Breast epithelium (tissue), 4 donors: Measurements from ENCODE around the gene SPRYD7. TPM values are rescaled to one million over a fixed set of nuclear protein-coding genes. Genes with fewer than 3 reads are reported as not detected.

Source experiments
- DNase-seq, 2 donors: peaks; one replicate each; pipeline ENCODE4 v3.0.0-alpha.2; 2019; ENCODE audit warnings: low spot score in 2 of 2
- H3K27ac ChIP-seq, 2 donors: fragments of 200-600 bp; sonication (generic) in 1 of 2; one replicate each; pipeline ENCODE4 v1.5.1; 2016 to 2019; ENCODE audit warnings: mild to moderate bottlenecking in 1 of 2
- H3K27me3 ChIP-seq, 2 donors: fragments of 200-600 bp; sonication (generic) in 1 of 2; one replicate each; pipeline versions ENCODE4 v1.5.1 to v1.6.0; 2017 to 2019; ENCODE audit warnings: control low read depth in 1 of 2, mild to moderate bottlenecking in 1 of 2
- H3K36me3 ChIP-seq: fragments of 200-600 bp; one replicate; pipeline ENCODE4 v1.5.1; 2019
- H3K4me1 ChIP-seq, 2 donors: fragments of 200-600 bp; sonication (generic); one replicate each; pipeline ENCODE4 v1.5.1; 2016 to 2019; ENCODE audit warnings: control low read depth in 1 of 2
- H3K4me3 ChIP-seq, 3 donors: fragments of 200-600 bp; sonication (generic); 1 replicate in 2 of 3; 2 replicates in 1 of 3; pipeline ENCODE4 v1.5.1; 2016 to 2019; ENCODE audit warnings: mild to moderate bottlenecking in 3 of 3, moderate library complexity in 2 of 3
- H3K9me3 ChIP-seq, 2 donors: fragments of 200-600 bp; sonication (generic) in 1 of 2; one replicate each; pipeline ENCODE4 v1.5.1; 2016 to 2019; ENCODE audit warnings: control low read depth in 1 of 2
- POLR2A ChIP-seq: fragments of 450-650 bp; IDR thresholded peaks from one replicate; pipeline ENCODE4 v1.6.1; 2016; ENCODE audit warnings: antibody characterized with exemption, mild to moderate bottlenecking, moderate library complexity
- POLR2AphosphoS5 ChIP-seq, 3 donors: sonication (generic); formaldehyde crosslinking; IDR thresholded peaks; one replicate each; pipeline ENCODE4 v1.6.1; 2017; ENCODE audit warnings: antibody characterized with exemption in 3 of 3
- intact Hi-C: fragments of 100-400 bp; cut with DNase I; formaldehyde crosslinking; loops from one replicate; pipeline ENCODE4 v1.15.1; 2023; ENCODE audit warnings: low total_unique reads
- total RNA-seq, 3 donors: library from RNA; depleted of rRNA; stranded (reverse); fragments of >200 nt; gene quantifications; one replicate each; pipeline ENCODE4 v1.1.0, GENCODE V29; 2016
- TF ChIP-seq, protein P1 (sequence below), 3 donors: fragments of 450-650 bp; IDR thresholded peaks; one replicate each; pipeline ENCODE4 v1.5.1; 2016 to 2017; ENCODE audit warnings: antibody characterized with exemption in 3 of 3, mild to moderate bottlenecking in 3 of 3, moderate library complexity in 3 of 3

SPRYD7 gene
- total RNA-seq, 3 donors from 2014 or later, result 3.0 to 6.1 (median 3.9) TPM

DNA sequence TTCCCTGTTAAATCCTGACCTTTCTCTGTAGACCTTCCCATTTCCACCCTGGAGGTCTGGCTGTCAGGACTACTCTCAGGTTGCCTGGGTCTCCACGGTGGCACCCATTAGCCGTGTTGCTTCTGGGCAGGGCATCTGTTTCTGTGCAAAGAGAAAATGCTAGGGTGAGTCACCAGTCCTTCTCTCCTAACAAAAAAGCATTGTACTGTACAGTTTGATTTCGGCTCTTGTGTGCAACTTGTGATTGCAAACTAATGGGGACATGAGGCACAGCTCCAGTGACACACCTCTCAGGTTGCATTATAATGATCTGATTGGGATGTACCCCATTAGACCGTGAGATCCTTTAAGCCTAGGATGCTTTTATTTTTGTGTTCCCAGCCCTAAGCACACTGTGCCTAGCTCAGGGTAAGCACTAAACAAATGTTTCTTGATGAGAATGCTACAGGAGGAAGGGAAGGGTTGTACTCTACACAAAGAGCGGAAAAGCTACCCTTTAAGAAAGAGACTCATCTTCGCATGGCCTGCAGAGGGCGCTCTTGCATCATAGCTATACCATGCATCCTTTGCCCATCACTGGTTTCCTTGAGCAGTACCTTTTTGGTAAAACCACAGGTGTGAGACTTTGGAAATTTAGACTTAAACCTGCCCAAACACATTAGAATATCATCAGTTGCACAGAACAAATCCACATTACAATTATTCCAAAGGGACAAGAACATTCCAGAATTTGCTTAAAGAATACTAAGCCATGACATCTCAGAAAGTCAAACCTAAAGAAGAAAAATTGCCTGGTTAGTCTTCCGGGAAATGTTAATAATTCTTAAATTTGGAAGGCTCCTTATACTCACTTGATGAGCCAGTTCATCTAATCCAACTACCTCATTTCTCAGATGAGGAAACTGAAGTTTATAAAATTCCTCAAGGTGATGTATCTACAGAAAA is 40.4 kb upstream of the SPRYD7 start:
- H3K9me3 ChIP-seq, result no peaks in the 10 kb centered on the region
- H3K4me1 ChIP-seq, result no peaks in the 10 kb centered on the region
- no peak overlapping the region for H3K4me3 ChIP-seq
- DNase-seq, result peak in 1 of 2 donors; percentile 67
- TF ChIP-seq POLR2AphosphoS5 (IDR thresholded peaks at IDR 0.05), result no peak
- TF ChIP-seq, protein P1, sequence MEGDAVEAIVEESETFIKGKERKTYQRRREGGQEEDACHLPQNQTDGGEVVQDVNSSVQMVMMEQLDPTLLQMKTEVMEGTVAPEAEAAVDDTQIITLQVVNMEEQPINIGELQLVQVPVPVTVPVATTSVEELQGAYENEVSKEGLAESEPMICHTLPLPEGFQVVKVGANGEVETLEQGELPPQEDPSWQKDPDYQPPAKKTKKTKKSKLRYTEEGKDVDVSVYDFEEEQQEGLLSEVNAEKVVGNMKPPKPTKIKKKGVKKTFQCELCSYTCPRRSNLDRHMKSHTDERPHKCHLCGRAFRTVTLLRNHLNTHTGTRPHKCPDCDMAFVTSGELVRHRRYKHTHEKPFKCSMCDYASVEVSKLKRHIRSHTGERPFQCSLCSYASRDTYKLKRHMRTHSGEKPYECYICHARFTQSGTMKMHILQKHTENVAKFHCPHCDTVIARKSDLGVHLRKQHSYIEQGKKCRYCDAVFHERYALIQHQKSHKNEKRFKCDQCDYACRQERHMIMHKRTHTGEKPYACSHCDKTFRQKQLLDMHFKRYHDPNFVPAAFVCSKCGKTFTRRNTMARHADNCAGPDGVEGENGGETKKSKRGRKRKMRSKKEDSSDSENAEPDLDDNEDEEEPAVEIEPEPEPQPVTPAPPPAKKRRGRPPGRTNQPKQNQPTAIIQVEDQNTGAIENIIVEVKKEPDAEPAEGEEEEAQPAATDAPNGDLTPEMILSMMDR (IDR thresholded peaks at IDR 0.05), result peak in 2 of 3 donors; percentile 68 to 77
- intact Hi-C loops, result no loop called here
- H3K27me3 ChIP-seq, result no peaks in the 10 kb centered on the region
- no peak overlapping the region for H3K27ac ChIP-seq
- H3K36me3 ChIP-seq, result no peaks in the 10 kb centered on the region

DNA sequence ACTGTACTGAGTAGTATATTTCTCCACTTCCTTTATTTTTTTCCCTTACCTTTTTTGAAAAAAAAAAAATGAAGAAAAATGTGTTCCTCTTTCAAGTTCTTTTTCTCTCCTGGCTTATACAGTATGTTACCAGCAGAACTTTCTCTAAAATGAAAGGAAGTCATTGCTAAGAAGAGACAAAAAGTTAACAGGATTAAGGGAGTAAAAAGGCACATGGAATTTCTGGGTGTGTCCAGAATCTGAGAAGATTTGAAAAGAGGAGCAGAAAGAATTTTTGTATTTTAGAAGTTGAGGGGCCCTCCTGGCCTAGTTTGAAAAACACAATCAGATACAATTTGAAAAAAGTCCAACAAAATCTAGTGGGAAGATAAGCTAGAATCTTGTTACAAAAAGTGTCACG is 39.7 kb upstream of the SPRYD7 start:
- DNase-seq, result no peak
- Histone ChIP-seq H3K4me3 (no peak overlapping the region), H3K4me1 (no peaks in the 10 kb centered on the region), H3K27ac (no peak overlapping the region), H3K36me3 (no peaks in the 10 kb centered on the region), H3K9me3 (no peaks in the 10 kb centered on the region), H3K27me3 (no peaks in the 10 kb centered on the region)
- TF ChIP-seq, protein P1 (IDR thresholded peaks at IDR 0.05), result no peak
- TF ChIP-seq POLR2A, result no peak
- TF ChIP-seq POLR2AphosphoS5 (IDR thresholded peaks at IDR 0.05), result no peak
- intact Hi-C loops, result no loop called here

DNA sequence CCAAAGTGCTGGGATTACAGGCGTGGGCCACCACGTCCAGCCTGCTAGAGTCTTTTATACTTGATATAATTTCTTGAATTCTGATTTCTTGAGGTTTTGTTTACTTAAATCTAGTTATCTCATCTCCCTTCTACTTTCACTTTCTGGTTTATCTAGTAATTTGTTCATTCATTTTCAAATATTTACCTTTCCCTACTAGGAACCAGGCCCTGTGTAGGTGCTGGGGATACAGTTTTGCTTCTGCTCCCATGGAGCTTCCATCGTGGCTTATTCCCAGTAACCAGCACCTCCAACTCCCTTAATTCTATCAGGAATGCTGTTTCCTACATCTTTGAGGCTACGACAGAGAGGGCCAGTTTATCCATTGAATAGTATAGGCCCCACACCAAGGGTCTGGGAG is 36.6 kb upstream of the SPRYD7 start:
- TF ChIP-seq POLR2AphosphoS5 (IDR thresholded peaks at IDR 0.05) (no peak), POLR2A (no peak)
- TF ChIP-seq, protein P1 (IDR thresholded peaks at IDR 0.05), result no peak
- no peak for DNase-seq
- intact Hi-C loops, result no loop called here
- Histone ChIP-seq H3K27ac (no peak overlapping the region), H3K4me3 (no peak overlapping the region), H3K36me3 (no peaks in the 10 kb centered on the region), H3K4me1 (no peaks in the 10 kb centered on the region), H3K9me3 (no peaks in the 10 kb centered on the region), H3K27me3 (no peaks in the 10 kb centered on the region)

DNA sequence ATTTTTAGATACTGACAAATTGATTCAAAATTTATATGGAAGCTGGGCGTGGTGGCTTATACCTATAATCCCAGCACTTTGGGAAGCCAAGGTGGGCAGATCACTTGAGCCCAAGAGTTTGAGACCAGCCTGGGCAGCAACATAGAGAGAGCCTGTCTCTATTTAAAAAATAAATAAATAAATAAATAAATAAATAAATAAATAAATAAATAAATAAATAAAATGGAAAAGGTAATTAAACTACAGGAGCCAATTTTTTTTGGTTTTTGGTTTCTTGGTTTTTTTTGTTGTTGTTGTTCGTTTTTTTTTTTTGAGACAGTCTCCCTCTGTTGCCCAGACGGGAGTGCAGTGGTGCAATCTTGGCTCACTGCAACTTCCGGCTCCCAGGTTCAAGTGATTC is 31.3 kb upstream of the SPRYD7 start:
- TF ChIP-seq POLR2AphosphoS5 (IDR thresholded peaks at IDR 0.05), result no peak
- TF ChIP-seq, protein P1 (IDR thresholded peaks at IDR 0.05), result no peak
- no peak for TF ChIP-seq POLR2A
- intact Hi-C loops, result no loop called here
- peaks cover 8 to 13% of the 10 kb centered on the region in 2 donors for H3K9me3 ChIP-seq
- no peaks in the 10 kb centered on the region for H3K27me3 ChIP-seq
- no peak for DNase-seq
- H3K4me1 ChIP-seq, result no peaks in the 10 kb centered on the region
- no peak overlapping the region for H3K27ac ChIP-seq
- no peaks in the 10 kb centered on the region for H3K36me3 ChIP-seq
- H3K4me3 ChIP-seq, result no peak overlapping the region

DNA sequence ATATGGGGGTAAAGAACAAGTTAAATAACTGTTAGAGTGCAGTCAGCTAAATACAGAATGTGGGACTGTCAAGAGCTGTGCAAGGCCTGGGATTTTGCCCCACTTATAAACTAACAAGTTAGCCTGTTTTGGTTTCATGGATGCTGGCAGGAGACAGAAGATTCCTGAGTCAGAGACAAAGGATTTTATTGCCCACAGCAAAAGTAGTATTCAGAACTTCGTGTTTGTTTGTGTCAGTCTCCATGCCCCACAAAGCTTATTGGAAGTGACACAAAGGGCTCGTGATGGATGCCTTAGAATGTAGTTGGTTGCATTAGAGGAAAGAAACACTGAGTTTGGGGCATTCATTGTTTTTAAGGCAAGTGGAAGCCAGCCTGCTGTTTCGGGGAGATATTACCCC is 22.2 kb upstream of the SPRYD7 start:
- Histone ChIP-seq H3K27me3 (no peaks in the 10 kb centered on the region), H3K27ac (no peak overlapping the region), H3K9me3 (peaks cover 4 to 12% of the 10 kb centered on the region in 2 donors), H3K4me3 (no peak overlapping the region), H3K36me3 (no peaks in the 10 kb centered on the region), H3K4me1 (no peaks in the 10 kb centered on the region)
- DNase-seq, result no peak
- intact Hi-C loops, result no loop called here
- TF ChIP-seq, protein P1 (IDR thresholded peaks at IDR 0.05), result no peak
- TF ChIP-seq POLR2A (no peak), POLR2AphosphoS5 (IDR thresholded peaks at IDR 0.05) (no peak)
